NOMO-1 treated with DMSO at 0.1 percent for 48 hours (cell line): ENCODE measurements around the gene MAMLD1.

ENCODE experiments used
- DNase-seq: peaks from one replicate; lab custom pipeline; 2025; ENCODE audit not compliant: unreplicated experiment; lab: John Stamatoyannopoulos, UW

The MAMLD1 gene

DNA sequence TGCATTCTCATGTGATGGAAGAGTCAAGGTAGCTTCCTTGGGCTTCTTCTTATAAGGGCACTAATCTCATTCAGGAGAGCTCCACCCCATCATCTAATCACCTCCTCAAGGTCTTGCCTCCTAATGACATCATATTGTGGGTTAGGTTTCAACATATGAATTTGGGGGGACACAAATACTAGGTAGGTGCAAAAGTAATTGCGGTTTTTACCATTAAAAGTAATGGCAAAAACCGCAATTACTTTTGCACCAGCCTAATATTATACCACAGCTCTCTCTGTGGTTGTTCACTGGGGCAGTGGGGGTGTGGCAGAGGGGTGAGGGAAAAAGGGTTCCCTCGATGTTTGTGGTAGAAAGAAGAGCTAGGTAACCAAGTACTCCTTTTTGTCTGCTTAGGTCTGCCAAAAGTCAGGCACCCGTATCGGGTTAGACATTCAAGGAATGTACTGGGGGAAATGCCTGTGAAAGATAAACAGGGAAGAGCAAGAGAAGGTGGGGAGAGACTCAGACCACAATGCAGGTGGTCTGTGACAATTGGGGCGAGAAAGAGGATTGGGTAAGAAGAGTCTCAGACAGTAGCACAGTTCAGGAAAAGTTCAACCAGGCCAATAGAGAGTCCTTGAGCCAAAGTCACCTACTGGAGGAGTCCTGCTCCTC lies 126.4 kb downstream of the MAMLD1 start:
- DNase-seq = no peak

DNA sequence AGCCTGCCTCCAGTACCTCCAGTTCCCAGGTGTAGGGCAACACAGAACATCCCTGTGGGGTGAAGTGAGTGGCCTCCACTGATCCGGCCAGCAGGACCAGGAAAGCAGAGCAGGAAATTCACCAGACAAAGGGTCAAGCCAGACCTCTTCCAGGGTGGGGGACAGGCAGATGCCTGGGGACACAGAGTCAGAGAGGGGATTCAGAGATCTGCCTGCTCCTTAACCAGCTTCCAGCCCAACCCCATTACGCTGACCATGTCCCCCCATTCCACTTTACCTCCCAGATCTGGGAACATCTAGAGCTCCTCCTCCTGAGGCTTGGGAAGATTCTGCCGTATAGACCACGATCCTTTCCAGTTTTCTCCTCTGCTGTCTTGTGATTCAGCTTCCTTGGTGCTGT lies 132.4 kb downstream of the MAMLD1 start:
- no peak for DNase-seq

GRCh38 chrX:150499240-150499639 lies 136.1 kb downstream of the MAMLD1 start:
- DNase-seq = no peak

DNA sequence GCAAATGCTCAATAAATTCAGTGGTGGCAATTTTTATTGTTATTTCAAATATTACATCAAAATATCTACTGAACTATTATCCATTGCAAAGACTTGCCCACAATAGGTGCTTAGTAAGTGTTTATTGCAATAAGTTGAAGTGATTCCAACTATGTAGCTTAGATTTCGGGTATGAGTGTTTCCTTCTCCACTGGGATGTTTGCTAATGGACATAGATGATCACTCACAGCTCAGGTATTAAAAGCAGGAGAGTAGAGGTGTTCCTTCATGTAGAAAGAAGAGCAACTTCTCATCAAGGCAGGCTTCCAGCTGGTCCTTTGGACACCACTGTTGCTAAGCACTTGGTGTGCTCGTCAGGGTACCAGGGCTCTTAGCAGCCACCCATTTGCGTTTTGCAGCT lies 139.0 kb downstream of the MAMLD1 start:
- no peak for DNase-seq

GRCh38 chrX:150502979-150503897 lies 140.1 kb downstream of the MAMLD1 start:
- DNase-seq = no peak

DNA sequence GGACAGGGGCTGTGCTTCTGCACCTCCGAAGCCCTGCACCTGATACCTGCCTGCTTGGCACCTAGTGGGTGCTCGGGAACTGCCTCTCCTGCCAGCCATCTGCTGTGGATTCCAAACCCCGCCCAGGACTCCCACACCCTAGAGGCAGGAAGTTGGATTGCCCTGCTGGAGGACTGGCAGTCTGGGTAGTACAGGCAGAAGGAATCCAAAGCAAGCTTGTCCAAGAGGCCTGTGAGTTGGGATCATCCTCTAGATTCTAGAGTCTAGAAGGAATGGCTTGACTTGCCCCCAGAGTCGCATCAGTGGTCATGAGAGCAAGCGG lies 140.7 kb downstream of the MAMLD1 start:
- no peak for DNase-seq

DNA sequence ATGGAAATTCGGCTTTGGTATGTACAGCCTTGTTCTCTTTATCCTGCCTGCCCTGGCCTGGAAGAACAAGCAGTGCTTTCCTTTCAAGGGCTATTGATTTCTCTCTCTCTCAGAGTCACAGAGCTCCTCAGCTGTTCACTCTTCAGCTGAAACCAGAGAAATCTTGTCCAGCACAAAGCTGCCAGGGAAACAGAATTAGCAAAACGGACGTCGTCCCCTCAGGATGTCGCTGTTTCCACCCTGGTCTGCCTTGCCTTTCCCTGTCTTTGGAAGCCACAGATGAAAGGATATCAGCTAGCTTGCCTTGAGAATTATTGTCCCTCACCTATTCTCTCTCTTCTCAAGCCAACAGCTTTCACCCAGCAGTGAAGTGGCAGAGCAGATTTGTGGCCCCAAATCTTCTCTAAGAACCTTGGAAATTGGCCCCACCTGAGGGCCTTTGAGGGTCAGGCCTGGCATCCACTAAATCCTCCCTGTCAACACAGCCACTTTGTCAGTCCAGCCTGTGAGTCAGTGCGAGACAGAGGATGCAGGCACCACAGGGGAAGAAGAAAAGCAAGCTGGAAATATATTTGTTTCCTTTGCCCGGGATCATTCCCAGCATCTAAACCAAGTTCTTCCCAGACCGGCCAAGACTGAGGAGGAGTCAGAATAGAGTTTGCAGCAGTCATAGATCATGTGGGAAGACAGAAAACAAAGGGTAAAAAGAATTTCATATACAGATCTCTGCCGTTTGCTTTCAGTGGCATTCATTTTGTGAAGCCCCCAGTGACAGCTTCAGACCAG lies 141.5 kb downstream of the MAMLD1 start:
- no peak for DNase-seq

DNA sequence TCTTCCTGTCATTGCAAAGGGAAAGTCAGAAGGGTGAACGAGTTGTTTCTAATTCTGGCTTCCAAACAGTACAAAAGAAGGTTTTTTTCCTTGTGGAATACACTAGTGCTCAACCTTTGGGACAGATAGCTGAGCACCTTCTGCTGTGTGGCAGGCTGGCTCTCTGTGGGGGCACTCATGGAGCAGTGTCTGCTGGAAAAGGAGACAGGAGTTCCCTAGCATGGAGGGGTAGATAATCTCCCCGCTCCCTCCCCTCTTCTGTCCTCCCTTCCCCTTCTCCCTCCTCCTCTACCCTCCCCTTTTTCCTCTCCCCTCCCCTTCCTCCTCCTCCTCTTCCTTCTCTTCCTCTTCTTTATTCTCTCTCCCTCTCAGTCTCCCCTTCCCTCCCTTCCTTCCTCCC lies 142.9 kb downstream of the MAMLD1 start:
- no peak for DNase-seq

DNA sequence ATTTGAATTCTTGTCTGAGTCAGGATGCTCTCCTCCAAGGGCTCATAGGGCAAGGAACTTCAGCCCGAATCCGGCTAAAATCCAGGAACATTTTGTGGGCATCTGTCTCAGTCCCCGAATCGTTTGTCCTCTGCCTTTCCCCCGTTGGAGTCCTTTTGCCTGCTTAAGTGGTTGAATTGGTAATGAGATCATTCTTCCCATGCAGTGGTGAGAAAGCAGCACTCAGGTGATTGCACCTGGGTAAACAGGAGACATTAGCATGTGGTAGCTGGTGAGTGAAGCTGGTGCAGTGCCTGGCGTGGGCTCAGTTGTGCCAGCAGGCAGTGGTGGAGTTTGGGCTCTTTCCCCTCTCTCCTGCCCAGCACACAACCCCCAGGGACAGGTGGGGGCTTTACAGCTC lies 143.4 kb downstream of the MAMLD1 start:
- no peak for DNase-seq

- peak; percentile 19 for DNase-seq
Observed at GRCh38 chrX:150507251-150507856, 144.2 kb downstream of the MAMLD1 start.

DNA sequence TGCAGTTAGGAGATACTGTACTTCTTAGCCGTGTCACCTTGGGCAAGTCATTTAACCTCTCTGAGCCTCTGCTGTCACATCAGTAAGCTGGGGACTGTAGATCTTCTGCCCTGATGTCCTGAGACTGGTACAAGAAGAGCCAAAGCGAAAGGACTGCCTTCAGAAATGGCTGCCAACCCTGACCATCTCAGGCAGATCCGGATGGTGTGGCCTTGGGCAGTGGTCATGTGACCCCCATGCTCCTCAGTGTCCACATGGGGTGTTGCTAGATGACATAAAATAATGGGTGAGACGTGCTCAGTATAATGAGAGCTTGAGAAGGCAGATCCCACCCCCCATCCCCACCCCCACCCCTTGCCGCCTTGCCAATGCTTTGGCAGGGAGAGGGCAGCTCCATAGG lies 144.9 kb downstream of the MAMLD1 start:
- no peak for DNase-seq

DNA sequence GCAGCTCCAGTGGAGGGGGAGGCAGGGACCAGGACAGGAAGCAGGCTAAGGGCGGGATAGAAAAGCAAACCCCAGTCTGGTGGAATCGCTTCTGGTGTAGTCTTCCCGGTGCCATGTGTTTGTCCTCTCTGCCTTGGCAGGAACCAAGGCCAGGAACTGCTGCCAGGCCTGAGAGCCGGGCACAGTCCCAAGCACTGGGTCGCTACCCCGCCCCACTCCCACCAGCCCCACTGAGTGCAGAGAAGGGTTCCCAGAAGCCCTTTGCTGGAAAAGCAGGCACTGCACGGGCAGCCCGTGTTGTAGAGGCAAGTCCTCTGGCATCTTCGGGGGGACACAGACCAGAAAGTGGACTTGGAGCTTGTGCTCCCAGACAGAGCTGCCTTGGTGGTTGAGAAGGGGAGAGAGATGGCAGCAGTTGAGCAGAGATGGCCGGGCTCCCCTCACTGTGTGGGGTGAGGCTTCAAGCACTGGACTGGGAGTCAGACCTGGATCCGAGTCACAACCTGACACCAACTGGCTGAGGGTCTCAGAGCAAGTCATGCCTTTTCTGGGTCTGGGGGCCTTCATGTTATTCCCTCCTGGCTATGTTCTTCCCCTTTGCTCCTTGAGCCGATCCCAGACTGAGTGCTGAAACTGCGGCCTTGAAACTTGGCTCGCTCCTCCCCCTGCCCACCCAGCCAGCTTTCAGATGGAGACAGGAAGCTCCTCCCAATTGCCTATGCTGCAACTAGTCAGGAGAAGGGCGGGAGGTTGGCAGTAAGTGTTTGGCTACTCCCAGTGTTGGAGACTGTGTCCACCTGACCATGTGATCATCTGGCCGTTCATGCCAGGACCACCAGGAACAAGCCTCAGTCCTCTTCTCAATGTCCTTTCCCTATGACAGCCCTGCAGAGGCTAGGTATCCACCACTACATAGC lies 145.6 kb downstream of the MAMLD1 start:
- no peak for DNase-seq

GRCh38 chrX:150509703-150510102 lies 146.6 kb downstream of the MAMLD1 start:
- no peak for DNase-seq

GRCh38 chrX:150512461-150512901 lies 149.4 kb downstream of the MAMLD1 start:
- no peak for DNase-seq

DNA sequence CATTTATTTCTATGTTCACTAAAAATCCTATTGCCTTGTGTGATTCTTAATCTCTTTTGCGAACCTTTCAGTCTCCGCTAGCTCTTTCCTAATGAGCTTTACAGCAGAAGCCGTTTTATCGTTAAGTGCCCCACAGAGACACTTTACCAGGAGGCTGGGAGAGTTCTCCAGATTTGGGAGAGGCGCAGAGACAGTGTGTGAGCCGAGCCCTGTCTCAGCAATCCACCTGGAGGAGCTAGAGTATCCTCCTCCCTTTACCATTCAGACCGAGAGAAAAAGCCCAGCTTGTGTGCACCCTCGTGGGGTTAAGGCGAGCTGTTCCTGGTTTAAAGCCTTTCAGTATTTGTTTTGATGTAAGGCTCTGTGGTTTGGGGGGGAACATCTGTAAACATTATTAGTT lies 150.4 kb downstream of the MAMLD1 start:
- no peak for DNase-seq

- DNase-seq = no peak
Observed at GRCh38 chrX:150514462-150514861, 151.3 kb downstream of the MAMLD1 start.

DNA sequence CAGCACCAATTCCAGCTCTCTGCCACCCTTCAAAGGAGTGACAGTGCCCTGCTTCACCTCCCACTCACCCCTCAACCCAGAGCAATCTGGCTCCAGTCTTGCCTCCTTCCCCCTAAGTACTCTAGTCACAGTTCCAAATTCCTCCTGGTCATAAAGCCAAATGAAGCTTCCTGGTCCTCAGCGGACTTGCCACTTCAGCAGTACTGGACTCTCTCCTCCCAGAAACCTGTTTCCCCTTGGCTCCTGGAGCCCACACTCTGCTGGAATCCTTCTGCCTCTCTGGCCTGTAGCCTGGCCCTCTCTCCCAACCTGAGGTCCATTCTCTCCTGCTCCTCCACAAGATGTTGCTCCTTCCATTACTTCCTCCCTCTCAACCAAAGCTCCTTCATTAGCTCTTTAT lies 152.7 kb downstream of the MAMLD1 start:
- no peak for DNase-seq

- DNase-seq = no peak
Observed at GRCh38 chrX:150517303-150517910, 154.3 kb downstream of the MAMLD1 start.

DNA sequence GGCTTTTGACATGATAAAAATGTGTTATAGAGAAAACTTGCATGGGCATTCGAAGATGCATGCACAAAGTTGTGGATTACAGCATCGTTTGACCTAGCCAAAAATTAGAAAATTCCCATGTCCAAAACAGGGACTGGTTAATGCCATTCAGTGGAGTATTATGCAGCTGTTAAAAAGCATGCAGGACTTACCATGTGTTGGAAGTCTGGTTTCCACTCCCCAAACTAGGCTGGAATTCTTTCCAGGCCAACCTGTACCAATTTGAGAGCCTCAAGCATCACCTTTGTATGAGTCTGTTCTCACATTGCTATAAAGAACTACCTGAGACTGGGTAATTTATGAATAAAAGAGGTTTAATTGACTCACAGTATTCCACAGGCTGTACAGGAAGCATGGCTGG lies 159.4 kb downstream of the MAMLD1 start:
- DNase-seq = no peak
